ENCODE data around the gene KRT85. TPM values are rescaled to one million over a fixed set of nuclear protein-coding genes. Genes with fewer than 3 reads are reported as not detected.

KRT85 gene
- total and polyA plus RNA-seq, 5 donors from 2014 or later, result not detected

DNA sequence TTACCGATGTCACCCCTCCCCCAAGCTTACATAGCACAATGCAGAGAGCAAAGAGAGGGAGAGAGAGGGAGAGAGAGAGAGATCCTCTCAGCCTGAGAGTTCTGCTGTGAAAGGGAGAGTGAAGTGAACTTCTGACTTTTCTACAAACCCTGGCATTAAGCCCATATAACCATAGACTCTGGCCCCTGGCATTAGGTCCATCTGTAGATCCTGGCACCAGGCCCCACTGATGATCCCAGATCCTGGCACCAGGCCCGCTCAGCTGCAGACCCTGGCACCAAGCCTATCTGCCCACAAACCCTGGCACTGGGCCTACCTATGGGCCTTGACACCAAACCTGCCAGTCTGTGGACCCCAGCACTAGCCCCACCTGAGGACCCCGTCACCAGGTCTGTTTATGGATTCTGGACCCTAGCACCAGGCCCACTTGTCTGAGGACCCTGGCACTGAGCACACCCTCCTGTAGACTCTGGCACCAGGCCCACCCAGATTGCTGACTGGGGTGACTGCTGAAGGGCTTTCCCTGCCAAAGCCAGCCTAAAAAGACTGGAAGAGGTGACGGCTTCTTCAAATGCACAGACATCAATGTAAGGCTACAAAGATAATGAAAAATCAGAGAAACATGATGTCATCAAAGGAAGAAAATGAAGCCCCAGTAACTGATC is 31.6 kb downstream of the KRT85 start:
- H3K27me3 ChIP-seq (ENCODE audit: control insufficient read depth, insufficient read depth, low read length), result peaks cover 3% of the 10 kb centered on the region

DNA sequence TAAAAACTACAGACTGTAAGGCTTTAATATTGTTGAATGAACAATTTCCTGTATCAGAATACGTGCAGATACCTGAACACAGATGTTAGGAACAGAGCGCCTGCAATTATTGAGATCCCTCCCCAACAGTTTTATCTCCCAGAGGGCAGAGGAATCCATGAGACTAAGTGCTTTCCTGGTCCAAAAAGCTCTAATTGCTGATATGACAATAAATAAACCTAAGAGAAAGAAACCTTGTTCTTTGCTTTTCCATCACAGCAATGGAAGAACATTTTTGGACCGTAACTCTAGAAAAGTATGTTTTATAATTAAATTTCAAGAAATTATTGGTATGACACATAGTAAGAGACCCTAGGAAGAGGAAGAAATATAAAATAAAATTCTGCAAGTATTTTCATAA is 33.1 kb downstream of the KRT85 start:
- H3K27ac ChIP-seq (ENCODE audit: insufficient read depth, low read length, poor library complexity, severe bottlenecking), result no peak overlapping the region
- Mint-ChIP-seq H3K27me3 (peaks cover 11% of the 10 kb centered on the region), H3K9me3 (peaks cover 0 to 4% (median 2%) of the 10 kb centered on the region in 7 donors), H3K4me1 (peaks cover 0 to 4% (median 2%) of the 10 kb centered on the region in 4 donors), H3K27ac (no peak overlapping the region), H3K36me3 (no peaks in the 10 kb centered on the region), H3K4me3 (no peak overlapping the region)
- ATAC-seq (ENCODE audit: low read depth in 2 of 2) (no peak), DNase-seq (no peak)
- no peaks in the 10 kb centered on the region for H3K36me3 ChIP-seq (ENCODE audit: control insufficient read depth, insufficient read depth, low read length)
- no peaks in the 10 kb centered on the region for H3K4me1 ChIP-seq (ENCODE audit: control insufficient read depth, insufficient read depth, low read length, poor library complexity, severe bottlenecking)
- peaks cover 3% of the 10 kb centered on the region for H3K27me3 ChIP-seq (ENCODE audit: control insufficient read depth, insufficient read depth, low read length)
- no peak overlapping the region for H3K4me3 ChIP-seq (ENCODE audit: low read depth, low read length)
- no peaks in the 10 kb centered on the region for H3K9me3 ChIP-seq (ENCODE audit: control insufficient read depth in 2 of 2, low read length in 2 of 2)

More for the DNA sequence above, 31.6 kb downstream of the KRT85 start:
- H3K9me3 Mint-ChIP-seq, result peaks cover 0 to 4% (median 2%) of the 10 kb centered on the region in 7 donors
- H3K4me3 Mint-ChIP-seq, result no peak overlapping the region
- H3K27ac Mint-ChIP-seq, result no peak overlapping the region
- Histone ChIP-seq H3K4me1 (ENCODE audit: control insufficient read depth, insufficient read depth, low read length, poor library complexity, severe bottlenecking) (no peaks in the 10 kb centered on the region), H3K36me3 (ENCODE audit: control insufficient read depth, insufficient read depth, low read length) (no peaks in the 10 kb centered on the region), H3K4me3 (ENCODE audit: low read depth, low read length) (no peak overlapping the region), H3K9me3 (ENCODE audit: control insufficient read depth in 2 of 2, low read length in 2 of 2) (no peaks in the 10 kb centered on the region), H3K27ac (ENCODE audit: insufficient read depth, low read length, poor library complexity, severe bottlenecking) (no peak overlapping the region)
- no peak for ATAC-seq (ENCODE audit: low read depth in 2 of 2)
- peaks cover 0 to 4% (median 2%) of the 10 kb centered on the region in 4 donors for H3K4me1 Mint-ChIP-seq
- H3K27me3 Mint-ChIP-seq, result peaks cover 11% of the 10 kb centered on the region
- DNase-seq, result no peak
- H3K36me3 Mint-ChIP-seq, result no peaks in the 10 kb centered on the region

DNA sequence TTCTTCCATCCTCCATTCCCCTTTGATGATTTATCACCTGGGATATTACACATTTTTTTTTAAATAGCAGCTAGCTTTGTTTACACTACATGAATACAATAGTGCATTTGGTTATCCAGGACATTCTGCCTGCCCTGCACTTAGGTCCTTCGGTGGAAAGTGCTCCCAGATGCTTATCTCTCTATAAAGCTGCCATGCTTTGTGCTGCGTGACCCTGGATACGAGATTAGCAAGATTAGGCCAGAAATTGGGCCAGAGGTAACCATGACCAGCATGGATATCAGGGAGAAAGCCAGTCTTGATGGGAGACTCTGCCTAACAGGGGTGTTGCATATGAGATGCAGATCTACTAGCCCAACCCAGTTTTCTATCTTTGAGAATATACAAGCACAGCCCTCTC is 34.0 kb downstream of the KRT85 start:
- no peak for DNase-seq
- no peak overlapping the region for H3K27ac Mint-ChIP-seq
- Histone ChIP-seq H3K27ac (ENCODE audit: insufficient read depth, low read length, poor library complexity, severe bottlenecking) (no peak overlapping the region), H3K4me1 (ENCODE audit: control insufficient read depth, insufficient read depth, low read length, poor library complexity, severe bottlenecking) (no peaks in the 10 kb centered on the region), H3K4me3 (ENCODE audit: low read depth, low read length) (no peak overlapping the region), H3K9me3 (ENCODE audit: control insufficient read depth in 2 of 2, low read length in 2 of 2) (no peaks in the 10 kb centered on the region), H3K36me3 (ENCODE audit: control insufficient read depth, insufficient read depth, low read length) (no peaks in the 10 kb centered on the region), H3K27me3 (ENCODE audit: control insufficient read depth, insufficient read depth, low read length) (peaks cover 3% of the 10 kb centered on the region)
- H3K36me3 Mint-ChIP-seq, result no peaks in the 10 kb centered on the region
- ATAC-seq (ENCODE audit: low read depth in 2 of 2), result no peak
- H3K4me3 Mint-ChIP-seq, result no peak overlapping the region
- H3K9me3 Mint-ChIP-seq, result peaks cover 0 to 4% (median 2%) of the 10 kb centered on the region in 7 donors
- peaks cover 4% of the 10 kb centered on the region for H3K27me3 Mint-ChIP-seq
- H3K4me1 Mint-ChIP-seq, result peaks cover 0 to 4% (median 2%) of the 10 kb centered on the region in 4 donors

DNA sequence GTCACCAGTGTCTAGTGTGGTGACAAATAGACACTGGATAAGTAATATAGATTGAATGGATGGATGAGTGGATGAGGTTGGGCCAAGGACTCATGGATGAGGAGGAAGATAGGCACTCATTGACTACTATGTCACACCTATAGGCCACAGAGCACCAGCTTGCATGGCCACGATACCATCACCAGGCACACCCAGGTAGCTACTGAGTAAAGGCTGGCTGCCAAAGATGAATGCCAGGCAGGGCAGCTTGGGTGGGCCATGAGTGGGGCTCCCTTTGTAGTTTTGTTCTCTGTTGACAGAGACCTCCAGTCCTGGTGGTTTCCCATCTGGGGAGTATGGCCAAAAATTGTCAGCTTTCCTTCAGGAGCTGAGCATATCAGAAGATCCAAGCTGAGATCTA is 34.9 kb downstream of the KRT85 start:
- no peak overlapping the region for H3K27ac ChIP-seq (ENCODE audit: insufficient read depth, low read length, poor library complexity, severe bottlenecking)
- DNase-seq, result no peak
- H3K4me3 ChIP-seq (ENCODE audit: low read depth, low read length), result no peak overlapping the region
- Mint-ChIP-seq H3K4me3 (no peak overlapping the region), H3K4me1 (peaks cover 3 to 9% (median 5%) of the 10 kb centered on the region in 4 donors), H3K36me3 (no peaks in the 10 kb centered on the region), H3K27ac (no peak overlapping the region), H3K27me3 (peaks cover 4% of the 10 kb centered on the region), H3K9me3 (peaks cover 0 to 4% (median 2%) of the 10 kb centered on the region in 7 donors)
- peaks cover 4% of the 10 kb centered on the region for H3K4me1 ChIP-seq (ENCODE audit: control insufficient read depth, insufficient read depth, low read length, poor library complexity, severe bottlenecking)
- no peaks in the 10 kb centered on the region for H3K9me3 ChIP-seq (ENCODE audit: control insufficient read depth in 2 of 2, low read length in 2 of 2)
- H3K27me3 ChIP-seq (ENCODE audit: control insufficient read depth, insufficient read depth, low read length), result peaks cover 3% of the 10 kb centered on the region
- no peaks in the 10 kb centered on the region for H3K36me3 ChIP-seq (ENCODE audit: control insufficient read depth, insufficient read depth, low read length)
- ATAC-seq (ENCODE audit: low read depth in 2 of 2), result no peak

DNA sequence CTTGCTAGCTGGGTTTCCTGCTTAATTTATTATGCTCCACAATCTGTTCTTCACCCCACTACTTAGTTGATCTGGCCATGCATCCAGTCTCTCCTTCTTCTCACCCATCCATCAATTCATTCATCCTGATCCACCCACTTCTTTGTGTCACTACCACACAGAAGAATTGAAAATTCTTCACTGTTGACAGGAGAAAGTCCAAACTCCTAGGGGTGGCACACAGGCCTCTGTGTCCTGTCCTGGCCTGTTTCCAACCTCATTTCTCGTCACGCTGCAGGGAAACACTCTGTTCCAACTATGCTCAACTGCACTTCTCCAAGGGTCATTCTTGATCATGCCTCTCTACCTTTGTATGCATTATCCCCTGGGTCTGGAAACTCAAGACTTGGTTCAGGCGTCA is 35.4 kb downstream of the KRT85 start:
- H3K27me3 ChIP-seq (ENCODE audit: control insufficient read depth, insufficient read depth, low read length), result peaks cover 3% of the 10 kb centered on the region
- H3K36me3 Mint-ChIP-seq, result no peaks in the 10 kb centered on the region
- peaks cover 4% of the 10 kb centered on the region for H3K27me3 Mint-ChIP-seq

DNA sequence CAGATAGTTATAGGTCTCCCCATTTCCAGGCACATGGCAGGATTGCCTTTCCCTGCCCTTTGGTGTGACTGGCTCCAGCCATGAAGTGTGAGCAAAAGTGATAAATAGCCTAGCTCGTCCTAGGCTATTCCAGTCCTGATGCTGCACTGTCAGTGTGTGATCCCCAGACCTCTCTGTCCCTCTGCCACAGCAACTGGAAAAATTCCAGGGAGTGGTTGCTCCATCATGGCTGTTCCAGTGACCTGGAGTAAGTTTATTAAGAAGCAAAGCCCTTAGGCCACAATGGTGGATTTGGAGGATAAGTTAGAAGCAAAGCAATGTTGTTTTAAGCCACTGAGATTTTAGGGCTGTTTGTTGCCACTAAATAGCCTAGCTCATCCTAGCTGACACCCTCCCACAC is 36.2 kb downstream of the KRT85 start:
- Histone ChIP-seq H3K4me1 (ENCODE audit: control insufficient read depth, insufficient read depth, low read length, poor library complexity, severe bottlenecking) (peaks cover 6% of the 10 kb centered on the region), H3K4me3 (ENCODE audit: low read depth, low read length) (no peak overlapping the region), H3K9me3 (ENCODE audit: control insufficient read depth in 2 of 2, low read length in 2 of 2) (no peaks in the 10 kb centered on the region), H3K36me3 (ENCODE audit: control insufficient read depth, insufficient read depth, low read length) (no peaks in the 10 kb centered on the region), H3K27me3 (ENCODE audit: control insufficient read depth, insufficient read depth, low read length) (peaks cover 3% of the 10 kb centered on the region), H3K27ac (ENCODE audit: insufficient read depth, low read length, poor library complexity, severe bottlenecking) (no peak overlapping the region)
- Mint-ChIP-seq H3K27ac (no peak overlapping the region), H3K4me1 (peaks cover 0 to 9% (median 7%) of the 10 kb centered on the region in 4 donors), H3K9me3 (peaks cover 0 to 2% (median 0%) of the 10 kb centered on the region in 7 donors), H3K27me3 (peaks cover 4% of the 10 kb centered on the region), H3K4me3 (no peak overlapping the region), H3K36me3 (no peaks in the 10 kb centered on the region)
- ATAC-seq (ENCODE audit: low read depth in 2 of 2) (no peak), DNase-seq (no peak)

More for the DNA sequence above, 35.4 kb downstream of the KRT85 start:
- no peaks in the 10 kb centered on the region for H3K36me3 ChIP-seq (ENCODE audit: control insufficient read depth, insufficient read depth, low read length)
- ATAC-seq (ENCODE audit: low read depth in 2 of 2), result no peak
- no peak overlapping the region for H3K27ac ChIP-seq (ENCODE audit: insufficient read depth, low read length, poor library complexity, severe bottlenecking)
- H3K4me3 ChIP-seq (ENCODE audit: low read depth, low read length), result no peak overlapping the region
- Mint-ChIP-seq H3K27ac (peak overlapping the region in 1 of 3 donors; percentile 94), H3K4me3 (no peak overlapping the region), H3K4me1 (peaks cover 4 to 10% (median 8%) of the 10 kb centered on the region in 4 donors), H3K9me3 (peaks cover 0 to 4% (median 2%) of the 10 kb centered on the region in 7 donors)
- H3K4me1 ChIP-seq (ENCODE audit: control insufficient read depth, insufficient read depth, low read length, poor library complexity, severe bottlenecking), result peaks cover 6% of the 10 kb centered on the region
- DNase-seq, result no peak
- H3K9me3 ChIP-seq (ENCODE audit: control insufficient read depth in 2 of 2, low read length in 2 of 2), result no peaks in the 10 kb centered on the region

DNA sequence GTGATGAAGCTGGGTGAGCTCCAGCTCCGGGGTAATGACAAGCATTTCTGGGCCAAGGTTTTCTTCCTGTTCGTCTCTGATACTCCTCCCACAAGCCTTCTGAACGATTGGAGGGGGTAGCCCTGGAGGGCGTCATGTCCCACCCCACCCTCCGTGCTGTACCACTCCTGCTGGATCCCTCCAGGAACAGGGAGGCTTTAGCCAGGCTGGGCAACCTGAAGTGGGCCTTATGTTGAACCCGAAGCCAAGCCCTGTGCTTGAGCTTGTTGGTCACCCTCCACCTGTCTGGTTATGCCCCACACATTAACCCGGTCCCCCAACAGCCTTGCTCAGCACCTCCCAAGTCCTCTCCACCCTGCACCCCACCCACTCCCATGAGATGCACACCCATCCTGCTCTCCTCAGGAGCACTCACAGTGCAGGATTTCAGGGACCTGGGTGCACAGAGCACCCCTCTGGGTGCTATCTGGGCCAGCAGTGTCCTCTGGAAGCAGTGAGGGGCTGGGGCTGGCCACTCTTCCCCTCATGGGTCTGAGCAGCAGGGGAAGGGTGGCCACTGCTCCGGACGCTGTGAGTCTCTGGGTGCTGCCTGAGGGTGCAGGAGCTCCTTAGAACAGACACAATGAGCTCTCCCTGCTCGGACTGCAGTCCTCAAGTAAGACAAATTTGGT is 39.3 kb downstream of the KRT85 start:
- no peaks in the 10 kb centered on the region for H3K27me3 ChIP-seq (ENCODE audit: control insufficient read depth, insufficient read depth, low read length)
- H3K9me3 Mint-ChIP-seq, result no peaks in the 10 kb centered on the region
- no peaks in the 10 kb centered on the region for H3K36me3 ChIP-seq (ENCODE audit: control insufficient read depth, insufficient read depth, low read length)
- no peak overlapping the region for H3K27ac ChIP-seq (ENCODE audit: insufficient read depth, low read length, poor library complexity, severe bottlenecking)
- H3K36me3 Mint-ChIP-seq, result no peaks in the 10 kb centered on the region
- peaks cover under 1% of the 10 kb centered on the region for H3K27me3 Mint-ChIP-seq
- DNase-seq, result no peak
- H3K4me3 Mint-ChIP-seq, result no peak overlapping the region
- H3K4me3 ChIP-seq (ENCODE audit: low read depth, low read length), result no peak overlapping the region
- peaks cover 6% of the 10 kb centered on the region for H3K4me1 ChIP-seq (ENCODE audit: control insufficient read depth, insufficient read depth, low read length, poor library complexity, severe bottlenecking)
- H3K4me1 Mint-ChIP-seq, result peaks cover 4 to 9% (median 7%) of the 10 kb centered on the region in 4 donors
- no peaks in the 10 kb centered on the region for H3K9me3 ChIP-seq (ENCODE audit: control insufficient read depth in 2 of 2, low read length in 2 of 2)
- ATAC-seq (ENCODE audit: low read depth in 2 of 2), result no peak
- H3K27ac Mint-ChIP-seq, result peak overlapping the region in 1 of 3 donors; percentile 37
